B cell (primary cell): ENCODE measurements around the gene RNF223.
"Not testable (repeated sequence)": the region's sequence is repeated elsewhere in the genome, so short reads cannot be mapped to it uniquely, and the experiment has no call there.

Experiments used
- EZH2 ChIP-seq: IDR thresholded peaks from 2 replicates; pipeline ENCODE4 v1.6.1; 2012; ENCODE audit warnings: borderline replicate concordance, low read depth, mild to moderate bottlenecking, moderate library complexity, low read length; ENCODE audit not compliant: insufficient read depth, poor library complexity, severe bottlenecking
- TF ChIP-seq, protein P1 (sequence below): fragments of 200-600 bp; IDR thresholded peaks from one replicate; pipeline ENCODE4 v1.8.0; 2022; ENCODE audit warnings: antibody characterized with exemption, mild to moderate bottlenecking

DNA sequence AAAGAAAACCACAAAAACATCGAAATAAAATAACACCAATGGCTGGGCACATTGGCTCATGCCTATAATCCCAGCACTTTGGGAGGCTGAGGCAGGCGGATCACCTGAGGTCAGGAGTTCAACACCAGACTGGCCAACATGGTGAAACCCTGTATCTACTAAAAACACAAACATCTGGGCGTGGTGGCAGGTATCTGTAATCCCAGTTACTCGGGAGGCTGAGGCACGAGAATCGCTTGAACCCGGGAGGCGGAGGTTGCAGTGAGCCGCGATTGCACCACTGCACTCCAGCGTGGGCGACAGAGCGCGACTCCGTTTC lies 16.4 kb downstream of the RNF223 start:
- TF ChIP-seq, protein P1, sequence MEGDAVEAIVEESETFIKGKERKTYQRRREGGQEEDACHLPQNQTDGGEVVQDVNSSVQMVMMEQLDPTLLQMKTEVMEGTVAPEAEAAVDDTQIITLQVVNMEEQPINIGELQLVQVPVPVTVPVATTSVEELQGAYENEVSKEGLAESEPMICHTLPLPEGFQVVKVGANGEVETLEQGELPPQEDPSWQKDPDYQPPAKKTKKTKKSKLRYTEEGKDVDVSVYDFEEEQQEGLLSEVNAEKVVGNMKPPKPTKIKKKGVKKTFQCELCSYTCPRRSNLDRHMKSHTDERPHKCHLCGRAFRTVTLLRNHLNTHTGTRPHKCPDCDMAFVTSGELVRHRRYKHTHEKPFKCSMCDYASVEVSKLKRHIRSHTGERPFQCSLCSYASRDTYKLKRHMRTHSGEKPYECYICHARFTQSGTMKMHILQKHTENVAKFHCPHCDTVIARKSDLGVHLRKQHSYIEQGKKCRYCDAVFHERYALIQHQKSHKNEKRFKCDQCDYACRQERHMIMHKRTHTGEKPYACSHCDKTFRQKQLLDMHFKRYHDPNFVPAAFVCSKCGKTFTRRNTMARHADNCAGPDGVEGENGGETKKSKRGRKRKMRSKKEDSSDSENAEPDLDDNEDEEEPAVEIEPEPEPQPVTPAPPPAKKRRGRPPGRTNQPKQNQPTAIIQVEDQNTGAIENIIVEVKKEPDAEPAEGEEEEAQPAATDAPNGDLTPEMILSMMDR: not testable (repeated sequence)
- TF ChIP-seq EZH2: not testable (repeated sequence)
